HG02938 (cell line): ENCODE data around the gene HMMR.

Source experiments
- ATAC-seq: cut with Tn5 transposase; IDR thresholded peaks from one replicate; pipeline ENCODE4 v1.9.1; 2021; ENCODE audit warnings: mild to moderate bottlenecking, moderate library complexity; ENCODE audit not compliant: unreplicated experiment

HMMR gene

GRCh38 chr5:163456840-163457239, 3.6 kb upstream of the HMMR start:
- no peak for ATAC-seq

- no peak for ATAC-seq
Observed at GRCh38 chr5:163458778-163459385, 1.6 kb upstream of the HMMR start.

DNA sequence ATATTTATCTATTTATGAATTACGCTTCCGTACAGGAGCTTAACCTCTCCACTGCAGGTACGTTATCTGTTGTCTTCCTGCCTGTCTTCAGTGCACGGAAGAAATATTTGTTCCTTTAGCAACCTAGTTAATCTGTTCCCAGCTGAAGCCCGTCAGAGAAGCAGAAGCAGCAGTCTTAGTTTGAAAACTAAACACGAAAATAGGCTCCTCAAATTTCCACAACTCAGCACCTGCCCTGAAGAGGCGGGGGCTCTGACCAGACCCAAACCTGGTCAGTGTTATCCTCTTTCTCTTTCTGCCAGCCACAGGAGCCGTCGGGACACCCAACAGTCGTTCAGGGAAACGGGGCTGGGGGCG, 992 bp upstream of the HMMR start:
- ATAC-seq = peak; percentile 8

DNA sequence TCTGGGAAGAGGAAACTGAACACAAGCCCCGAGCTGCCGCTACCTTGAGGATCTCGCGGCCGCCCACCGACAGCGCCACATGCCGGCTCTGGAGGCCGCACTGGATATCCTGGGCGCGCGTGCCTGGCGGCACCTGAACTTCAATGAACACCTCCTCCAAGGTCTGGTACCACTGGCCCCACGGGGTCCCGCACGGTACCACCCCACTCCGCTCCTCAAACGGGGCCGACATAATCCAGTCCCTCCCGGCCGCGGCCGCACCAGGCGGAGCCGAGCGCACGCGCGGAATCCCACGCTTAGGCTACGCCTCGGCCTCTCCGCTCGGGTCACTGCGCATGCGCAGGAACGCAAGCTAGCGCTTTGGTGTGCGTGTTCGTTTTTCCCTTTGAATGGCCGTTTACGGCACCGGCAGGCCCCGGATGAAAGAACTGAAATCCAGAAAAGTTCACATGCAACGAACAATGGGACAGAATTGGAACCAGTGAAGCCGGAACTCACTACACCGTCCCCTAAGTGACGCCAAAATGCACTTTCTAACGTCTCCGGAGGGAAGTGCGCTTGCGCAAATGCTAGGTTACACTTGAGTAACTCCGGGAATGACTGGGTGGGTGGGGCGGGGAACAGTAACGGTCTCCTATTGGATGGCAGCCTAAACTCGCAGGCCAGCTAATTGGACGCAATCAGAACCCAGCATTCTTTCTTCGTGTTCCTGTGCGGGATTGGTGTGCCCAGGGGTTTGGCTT, 442 bp upstream of the HMMR start, which contains the start of gene NUDCD2:
NUDCD2 (minus strand) TSS at position 284 of the 743 bp plus-strand sequence; CDS start at position 232, 52 bp downstream.
- ATAC-seq = peak; percentile 76

DNA sequence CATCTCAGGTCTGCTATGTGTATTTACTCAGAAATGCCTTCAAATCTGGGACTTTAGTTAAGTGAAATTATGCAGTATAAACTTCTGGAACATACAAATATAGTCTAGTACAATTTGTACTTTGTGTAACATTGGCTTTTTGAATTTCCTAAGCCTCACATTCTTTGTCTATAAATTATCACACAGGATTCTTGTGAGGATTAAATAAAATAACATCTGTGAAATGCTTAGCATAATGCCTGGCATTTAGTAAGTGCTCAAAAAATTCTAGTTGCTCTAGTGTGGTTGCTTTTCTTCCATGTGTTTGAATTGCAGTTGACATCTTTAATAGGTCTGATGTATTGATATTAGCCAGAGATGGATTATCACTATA, 2.6 kb downstream of the HMMR start:
- ATAC-seq = no peak

DNA sequence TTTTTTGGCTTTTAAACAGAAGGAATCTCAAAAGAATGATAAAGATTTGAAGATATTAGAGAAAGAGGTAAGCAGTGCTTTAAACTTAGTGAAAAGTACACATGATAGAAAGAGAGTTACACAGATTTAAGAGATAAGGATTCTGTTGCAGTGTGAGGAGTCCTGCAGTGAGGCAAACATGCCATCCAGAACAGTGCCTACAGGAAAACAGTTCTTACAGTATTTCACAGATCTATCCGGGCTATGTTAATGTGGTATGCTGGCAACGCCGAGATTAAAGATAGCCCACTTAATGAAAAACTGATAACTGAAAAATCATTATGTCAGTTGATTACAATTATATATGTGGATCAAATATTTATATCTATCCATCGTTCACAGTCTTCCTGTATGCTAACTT, 7.2 kb downstream of the HMMR start:
- ATAC-seq = no peak

GRCh38 chr5:163473635-163474243, 13.3 kb downstream of the HMMR start:
- ATAC-seq = peak; percentile 92

DNA sequence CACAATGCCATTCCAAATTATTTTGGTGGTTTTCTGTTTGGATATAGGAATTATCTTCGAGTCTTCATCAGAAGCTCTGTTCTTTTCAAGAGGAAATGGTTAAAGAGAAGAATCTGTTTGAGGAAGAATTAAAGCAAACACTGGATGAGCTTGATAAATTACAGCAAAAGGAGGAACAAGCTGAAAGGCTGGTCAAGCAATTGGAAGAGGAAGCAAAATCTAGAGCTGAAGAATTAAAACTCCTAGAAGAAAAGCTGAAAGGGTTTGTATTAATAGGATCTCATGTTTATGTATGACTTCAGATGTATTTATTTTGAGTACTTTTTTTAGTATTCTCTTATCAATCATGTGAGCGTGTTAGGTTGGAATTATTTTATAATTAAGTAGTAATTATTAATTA, 15.0 kb downstream of the HMMR start:
- no peak for ATAC-seq

GRCh38 chr5:163478126-163478981, 17.9 kb downstream of the HMMR start:
- ATAC-seq = no peak

- no peak for ATAC-seq
Observed at GRCh38 chr5:163478982-163479271, 18.5 kb downstream of the HMMR start.

DNA sequence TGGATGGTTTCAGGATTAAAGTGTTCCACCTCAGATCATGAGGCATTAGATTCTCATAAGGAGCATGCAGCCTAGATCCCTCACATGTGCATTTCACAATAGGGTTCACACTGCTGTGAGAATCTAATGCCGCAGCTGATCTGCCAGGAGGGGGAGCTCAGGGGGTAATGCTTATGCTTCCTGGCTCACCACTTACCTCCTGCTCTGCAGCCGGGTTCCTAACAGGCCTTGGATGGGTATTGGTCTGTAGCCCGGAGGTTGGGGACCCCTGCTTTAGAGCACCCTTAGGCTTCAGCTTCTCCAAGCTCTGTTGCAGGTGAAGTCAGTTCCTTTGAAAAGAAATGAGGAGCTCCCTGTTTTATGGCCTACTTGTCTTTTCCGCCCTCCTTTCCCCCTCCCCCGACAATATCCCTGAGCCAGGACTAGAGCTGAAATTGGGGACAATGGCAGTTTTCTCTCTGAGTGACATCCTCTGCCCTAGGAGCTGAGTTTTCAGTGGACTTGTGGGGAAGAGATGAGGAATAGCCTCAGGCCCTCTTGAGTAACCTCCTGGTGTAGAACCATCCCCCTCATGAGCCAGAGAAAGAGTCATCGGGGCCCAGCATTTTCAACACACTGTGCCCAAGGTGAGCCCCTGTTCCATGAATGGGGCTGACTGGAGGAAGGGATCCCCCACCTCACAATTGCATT, 28.8 kb downstream of the HMMR start:
- no peak for ATAC-seq

- ATAC-seq = no peak
Observed at GRCh38 chr5:163489745-163490075, 29.3 kb downstream of the HMMR start.

GRCh38 chr5:163496286-163496685, 35.9 kb downstream of the HMMR start:
- ATAC-seq = no peak

DNA sequence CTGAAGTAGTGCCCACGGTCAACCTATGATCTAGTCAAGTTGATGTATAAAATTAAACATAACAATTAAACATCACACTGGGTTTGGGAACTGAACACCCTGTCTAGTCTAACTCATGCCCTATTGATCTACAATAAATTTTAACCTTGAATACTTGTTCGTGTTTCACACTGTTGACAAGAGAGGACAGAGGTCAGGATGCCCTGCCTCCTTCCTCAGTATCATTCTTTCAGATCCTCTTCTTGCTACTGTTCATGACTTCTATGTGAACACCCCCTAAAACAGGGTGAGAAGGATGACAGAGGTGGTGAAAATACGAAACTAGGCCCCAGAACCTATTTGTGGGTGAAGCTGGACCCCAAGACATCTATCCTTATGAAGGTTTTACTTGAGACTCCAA, 36.9 kb downstream of the HMMR start:
- no peak for ATAC-seq

DNA sequence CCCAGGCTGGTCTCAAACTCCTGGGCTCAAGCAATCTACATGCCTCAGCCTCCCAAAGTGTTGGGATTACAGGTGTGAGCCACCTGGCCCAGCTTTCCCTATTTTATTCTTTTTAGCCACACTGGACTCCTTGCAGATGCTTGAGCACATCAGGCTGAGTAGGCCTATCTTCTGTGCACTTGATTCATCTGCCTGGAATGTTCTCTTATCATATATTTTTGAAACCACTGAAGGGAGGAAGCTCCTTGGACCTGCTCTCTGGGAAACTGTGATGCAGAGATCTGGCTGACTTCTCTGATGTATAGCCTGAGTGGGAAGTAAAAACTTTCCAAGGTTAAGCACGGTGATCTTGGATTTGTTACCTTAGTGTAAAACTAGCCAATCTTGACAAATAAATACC, 38.5 kb downstream of the HMMR start:
- no peak for ATAC-seq

- ATAC-seq = no peak
Observed at GRCh38 chr5:163502521-163502920, 42.1 kb downstream of the HMMR start.

DNA sequence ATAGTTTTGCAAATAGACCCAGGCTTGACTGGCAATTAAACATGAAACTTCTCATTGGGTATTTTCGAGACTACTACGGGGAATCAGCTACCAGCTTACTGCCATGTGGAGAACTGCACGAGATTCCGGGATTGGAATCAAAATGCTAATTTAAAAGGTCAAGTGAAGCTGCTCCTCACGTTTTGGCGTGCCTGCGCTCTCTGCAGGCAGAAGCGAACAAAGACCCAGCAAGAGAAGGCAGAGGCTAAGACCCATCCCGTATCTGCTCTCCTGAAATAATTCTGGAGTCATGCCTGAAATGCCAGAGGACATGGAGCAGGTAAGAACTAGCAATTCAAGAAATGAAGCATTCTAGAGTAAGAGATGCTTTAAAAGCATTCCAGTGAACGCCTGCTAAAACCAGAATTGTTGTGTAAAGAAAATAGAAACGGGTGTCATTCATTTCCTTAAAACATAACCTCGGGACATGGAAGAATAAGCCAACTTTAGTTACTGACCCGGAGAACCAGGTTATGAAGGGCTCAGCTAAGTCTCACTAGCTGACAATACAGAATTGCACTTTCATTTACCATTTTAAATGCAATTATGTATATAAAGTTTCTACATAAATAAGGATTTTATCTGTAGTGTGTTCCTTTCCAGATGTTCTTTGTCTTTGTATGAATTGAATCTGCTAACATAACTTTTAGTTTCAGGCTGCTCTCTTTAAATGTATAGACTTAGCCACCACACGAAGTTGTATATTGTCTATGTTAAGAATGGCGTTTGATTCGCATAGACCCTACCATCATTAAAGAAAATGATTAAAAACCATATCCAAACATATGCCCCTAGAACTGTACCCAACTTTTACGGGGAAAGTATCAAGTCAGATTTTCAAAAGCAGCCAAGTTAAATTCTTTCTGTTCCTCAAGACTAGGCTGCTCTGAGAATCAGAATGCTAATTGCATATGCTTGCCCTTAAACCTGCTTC, 43.0 kb downstream of the HMMR start:
- ATAC-seq = no peak

GRCh38 chr5:163504079-163504931, 43.9 kb downstream of the HMMR start:
- no peak for ATAC-seq

DNA sequence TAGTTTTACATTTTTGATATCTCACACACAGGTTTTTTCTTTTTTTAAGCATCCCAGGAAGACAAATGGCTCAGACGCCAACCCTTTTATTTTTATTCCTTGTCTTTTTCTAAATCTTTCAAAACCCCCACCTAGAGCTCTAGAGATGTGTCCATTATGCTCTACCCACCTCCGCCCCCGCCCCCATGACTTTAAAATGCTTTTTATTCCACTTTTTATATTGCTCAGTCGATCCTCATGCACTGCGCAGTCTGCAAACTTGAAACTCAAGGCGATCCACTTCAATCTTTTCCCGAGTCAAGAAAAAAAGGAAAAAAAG, 44.6 kb downstream of the HMMR start:
- no peak for ATAC-seq
